Ovary (tissue), 3 donors: ENCODE measurements around the gene KRTAP17-1.

Source experiments
- CTCF ChIP-seq, 3 donors: fragments of 450-650 bp in 2 of 3; fragments of 200-600 bp in 1 of 3; IDR thresholded peaks; one replicate each; pipeline versions ENCODE4 v1.5.1 to v1.8.0; 2016 to 2022; ENCODE audit warnings: antibody characterized with exemption in 3 of 3, mild to moderate bottlenecking in 1 of 3
- EP300 ChIP-seq: sonication (generic); formaldehyde crosslinking; IDR thresholded peaks from one replicate; pipeline ENCODE4 v1.6.1; 2017; ENCODE audit warnings: antibody characterized with exemption
- POLR2A ChIP-seq: fragments of 450-650 bp; IDR thresholded peaks from one replicate; pipeline ENCODE4 v1.6.1; 2017; ENCODE audit warnings: antibody characterized with exemption, mild to moderate bottlenecking, moderate library complexity
- donor health status: DM: no; HTN: no; CAD: no.

GRCh38 chr17:41333836-41334235, 18.3 kb upstream of the KRTAP17-1 start:
- TF ChIP-seq CTCF (IDR thresholded peaks at IDR 0.05) (no peak), EP300 (no peak), POLR2A (no peak)
